Glomerular endothelial cell (primary cell): Measurements from ENCODE around the gene GEMIN4. TPM values are rescaled to one million over a fixed set of nuclear protein-coding genes. Genes with fewer than 3 reads are reported as not detected.
"Not testable (repeated sequence)": the region's sequence is repeated elsewhere in the genome, so short reads cannot be mapped to it uniquely, and the experiment has no call there.

Experiments
- DNase-seq: peaks from one replicate; pipeline ENCODE4 v3.0.0-alpha.2; 2011; ENCODE audit warnings: low read depth, low spot score; ENCODE audit errors: extremely low read depth
- total RNA-seq: library from RNA; depleted of rRNA; stranded (reverse); fragments of >200 nt; gene quantifications from 2 replicates; pipeline ENCODE4 v1.2.3, GENCODE V29; 2015

The GEMIN4 gene
- total RNA-seq, 1 donor from 2014 or later = 18.6 TPM

GRCh38 chr17:704111-704864, 47.8 kb downstream of the GEMIN4 start:
- no peak for DNase-seq

- no peak for DNase-seq
Observed at GRCh38 chr17:703081-703875, 48.8 kb downstream of the GEMIN4 start.

GRCh38 chr17:700504-701094, 51.5 kb downstream of the GEMIN4 start:
- DNase-seq = no peak

GRCh38 chr17:699345-699744, 52.7 kb downstream of the GEMIN4 start:
- no peak for DNase-seq

GRCh38 chr17:698096-698495, 54.0 kb downstream of the GEMIN4 start:
- DNase-seq = not testable (repeated sequence)

- no peak for DNase-seq
Observed at GRCh38 chr17:697682-698081, 54.4 kb downstream of the GEMIN4 start.

GRCh38 chr17:696369-696768, 55.7 kb downstream of the GEMIN4 start:
- DNase-seq = no peak

Other genes starting within 250 kb of the GEMIN4 start
- gene VPS53, start 37.4 kb downstream of the GEMIN4 start, total RNA-seq = 41.1 and 50.9 TPM in 2 replicates
- 14.6 and 28.7 TPM in 2 replicates for gene TLCD3A, start 19.7 kb downstream of the GEMIN4 start, total RNA-seq
- 86.7 and 113 TPM in 2 replicates for gene GLOD4, start 30.0 kb upstream of the GEMIN4 start, total RNA-seq
- 13.9 and 18.5 TPM in 2 replicates for gene MRM3, start 30.1 kb upstream of the GEMIN4 start, total RNA-seq
- gene NXN, start 227.5 kb upstream of the GEMIN4 start, total RNA-seq = 26.9 and 55.7 TPM in 2 replicates
- 21.6 and 22.9 TPM in 2 replicates for gene TIMM22, start 244.9 kb upstream of the GEMIN4 start, total RNA-seq